ENCODE data around the gene CACNA1S.

Gene CACNA1S

DNA sequence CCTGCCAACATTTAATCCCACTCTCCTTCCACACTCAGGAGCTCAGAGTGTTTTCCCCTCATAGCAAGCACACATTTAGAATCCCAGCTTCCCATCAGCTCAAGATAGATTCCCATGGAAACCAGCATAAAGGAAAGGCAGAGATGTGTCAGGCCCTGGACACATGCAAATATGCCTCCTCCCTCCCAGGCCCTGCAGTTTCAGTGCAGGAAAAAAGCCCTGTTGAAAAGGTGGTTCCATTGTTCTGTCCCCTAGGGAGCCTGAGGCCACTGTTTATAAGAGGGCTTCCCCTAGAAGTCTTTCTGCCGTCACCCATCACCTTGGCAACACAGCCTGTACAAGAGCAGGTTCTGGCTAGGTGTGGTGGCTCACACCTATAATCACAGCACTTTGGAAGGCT lies 3.6 kb downstream of the CACNA1S start:
- no CpG with 5 or more reads among the region's 1 CpG for WGBS, 2 donors (ENCODE audit: extremely low coverage in 2 of 2, insufficient read length in 2 of 2, insufficient replicate concordance in 1 of 2)
- H2AFZ ChIP-seq (ENCODE audit: low read length), result no peak overlapping the region
- no peak overlapping the region for H2BK120ac ChIP-seq (ENCODE audit: low read depth, low read length)
- no peak overlapping the region for H2BK12ac ChIP-seq (ENCODE audit: low read length)
- no peak overlapping the region for H3K4me3 ChIP-seq (ENCODE audit: low read length in 2 of 2)
- no peak overlapping the region for H2AK5ac ChIP-seq (ENCODE audit: low read depth, low read length)
- no peak overlapping the region for H3K4ac ChIP-seq (ENCODE audit: low read length)
- H3K27ac ChIP-seq (replicated peaks; ENCODE audit: low read length), result no peak overlapping the region
- no peaks in the 10 kb centered on the region for H3K27me3 ChIP-seq (ENCODE audit: control insufficient read depth in 3 of 3, insufficient read depth in 3 of 3, low read depth in 1 of 3, low read length in 3 of 3)
- no peak overlapping the region for H3K18ac ChIP-seq (ENCODE audit: low read length)
- H3K4me2 ChIP-seq (ENCODE audit: insufficient read depth, low read length, poor library complexity, severe bottlenecking), result no peak overlapping the region
- H3K14ac ChIP-seq (ENCODE audit: low read length), result no peak overlapping the region
- H3K4me1 ChIP-seq (ENCODE audit: control insufficient read depth in 2 of 2, insufficient read depth in 1 of 2, low read depth in 1 of 2, low read length in 2 of 2), result peaks cover 16 to 29% of the 10 kb centered on the region in 2 donors
- no peak overlapping the region for H3K9ac ChIP-seq (ENCODE audit: low read depth, low read length, poor library complexity)
- DNase-seq (ENCODE audit: low spot score), result peak; percentile 50
- H3K9me3 ChIP-seq (replicated peaks in 1 of 2; ENCODE audit: control insufficient read depth in 2 of 2, insufficient read depth in 1 of 2, low read depth in 1 of 2, low read length in 2 of 2), result no peaks in the 10 kb centered on the region
- H4K91ac ChIP-seq (ENCODE audit: low read depth, low read length, poor library complexity), result no peak overlapping the region
- no peaks in the 10 kb centered on the region for H3K79me1 ChIP-seq (ENCODE audit: low read depth, low read length)
- H2BK15ac ChIP-seq (ENCODE audit: low read length), result no peak overlapping the region
- H2BK5ac ChIP-seq (ENCODE audit: low read length), result no peak overlapping the region
- no peak overlapping the region for H4K8ac ChIP-seq (ENCODE audit: low read depth, low read length)
- H3K36me3 ChIP-seq (replicated peaks in 1 of 2; ENCODE audit: control insufficient read depth in 2 of 2, insufficient read depth in 2 of 2, low read length in 2 of 2), result no peaks in the 10 kb centered on the region
- H3K23ac ChIP-seq (ENCODE audit: low read depth, low read length, poor library complexity), result no peak overlapping the region

DNA sequence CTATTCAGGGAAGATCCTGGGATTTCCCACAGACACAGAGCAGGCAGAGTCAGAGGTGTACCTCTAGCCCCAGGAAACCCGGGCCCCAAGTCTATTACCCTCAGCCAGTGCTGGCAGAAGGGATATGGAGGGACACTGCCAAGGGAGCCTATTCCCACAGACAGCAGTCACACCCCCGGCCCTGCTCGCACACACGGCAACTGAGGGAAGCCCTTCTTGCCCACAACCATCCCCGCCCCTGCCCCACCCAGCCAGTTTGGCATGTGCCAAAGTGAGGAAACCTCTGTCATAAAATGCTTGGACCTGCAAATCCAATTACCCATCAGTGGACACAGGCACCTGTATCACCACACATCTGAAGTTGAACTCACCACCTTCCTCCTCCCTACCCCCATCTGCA lies 6.5 kb downstream of the CACNA1S start:
- H2AFZ ChIP-seq (ENCODE audit: low read length), result no peak overlapping the region
- H3K4ac ChIP-seq (ENCODE audit: low read length), result no peak overlapping the region
- no peak overlapping the region for H2AK5ac ChIP-seq (ENCODE audit: low read depth, low read length)
- H2BK15ac ChIP-seq (ENCODE audit: low read length), result no peak overlapping the region
- no peaks in the 10 kb centered on the region for H3K36me3 ChIP-seq (replicated peaks in 1 of 2; ENCODE audit: control insufficient read depth in 2 of 2, insufficient read depth in 2 of 2, low read length in 2 of 2)
- WGBS, 2 donors (ENCODE audit: extremely low coverage in 2 of 2, insufficient read length in 2 of 2, insufficient replicate concordance in 1 of 2), result no CpG with 5 or more reads among the region's 5 CpGs
- H3K4me1 ChIP-seq (ENCODE audit: control insufficient read depth in 2 of 2, insufficient read depth in 1 of 2, low read depth in 1 of 2, low read length in 2 of 2), result peaks cover 11 to 25% of the 10 kb centered on the region in 2 donors
- no peaks in the 10 kb centered on the region for H3K27me3 ChIP-seq (ENCODE audit: control insufficient read depth in 3 of 3, insufficient read depth in 3 of 3, low read depth in 1 of 3, low read length in 3 of 3)
- H3K23ac ChIP-seq (ENCODE audit: low read depth, low read length, poor library complexity), result no peak overlapping the region
- no peak overlapping the region for H3K4me2 ChIP-seq (ENCODE audit: insufficient read depth, low read length, poor library complexity, severe bottlenecking)
- no peak overlapping the region for H2BK120ac ChIP-seq (ENCODE audit: low read depth, low read length)
- no peak overlapping the region for H4K8ac ChIP-seq (ENCODE audit: low read depth, low read length)
- no peak overlapping the region for H3K18ac ChIP-seq (ENCODE audit: low read length)
- H3K27ac ChIP-seq (replicated peaks; ENCODE audit: low read length), result no peak overlapping the region
- H2BK5ac ChIP-seq (ENCODE audit: low read length), result no peak overlapping the region
- no peak overlapping the region for H3K14ac ChIP-seq (ENCODE audit: low read length)
- H3K4me3 ChIP-seq (ENCODE audit: low read length in 2 of 2), result no peak overlapping the region
- no peak overlapping the region for H3K9ac ChIP-seq (ENCODE audit: low read depth, low read length, poor library complexity)
- no peaks in the 10 kb centered on the region for H3K79me1 ChIP-seq (ENCODE audit: low read depth, low read length)
- no peaks in the 10 kb centered on the region for H3K9me3 ChIP-seq (replicated peaks in 1 of 2; ENCODE audit: control insufficient read depth in 2 of 2, insufficient read depth in 1 of 2, low read depth in 1 of 2, low read length in 2 of 2)
- no peak for DNase-seq (ENCODE audit: low spot score)
- no peak overlapping the region for H2BK12ac ChIP-seq (ENCODE audit: low read length)
- H4K91ac ChIP-seq (ENCODE audit: low read depth, low read length, poor library complexity), result no peak overlapping the region

DNA sequence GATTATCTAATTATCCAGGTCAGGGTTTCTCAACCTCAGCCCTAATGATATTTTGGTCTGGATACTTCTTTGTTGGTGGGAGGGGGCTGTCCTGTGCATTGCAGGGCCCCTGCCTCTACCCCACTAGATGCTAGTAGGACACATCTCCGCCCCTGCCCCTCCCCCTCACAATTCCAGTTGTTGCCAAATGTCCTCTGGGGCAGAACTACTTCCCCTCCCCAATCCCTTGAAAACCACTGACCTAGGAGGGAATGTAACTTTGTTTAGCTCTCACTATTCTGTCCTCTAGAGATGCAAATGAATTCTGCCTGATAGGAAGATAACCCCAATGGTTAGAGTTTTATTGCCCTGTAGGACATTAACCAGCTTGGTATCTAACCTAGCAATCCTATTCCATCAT lies 8.1 kb downstream of the CACNA1S start:
- H4K8ac ChIP-seq (ENCODE audit: low read depth, low read length), result no peak overlapping the region
- H2AFZ ChIP-seq (ENCODE audit: low read length), result no peak overlapping the region
- no peak overlapping the region for H2BK5ac ChIP-seq (ENCODE audit: low read length)
- no peak overlapping the region for H2BK120ac ChIP-seq (ENCODE audit: low read depth, low read length)
- H3K36me3 ChIP-seq (replicated peaks in 1 of 2; ENCODE audit: control insufficient read depth in 2 of 2, insufficient read depth in 2 of 2, low read length in 2 of 2), result no peaks in the 10 kb centered on the region
- DNase-seq (ENCODE audit: low spot score), result no peak
- no CpG with 5 or more reads among the region's 1 CpG for WGBS, 2 donors (ENCODE audit: extremely low coverage in 2 of 2, insufficient read length in 2 of 2, insufficient replicate concordance in 1 of 2)
- H3K4ac ChIP-seq (ENCODE audit: low read length), result no peak overlapping the region
- H3K79me1 ChIP-seq (ENCODE audit: low read depth, low read length), result no peaks in the 10 kb centered on the region
- no peaks in the 10 kb centered on the region for H3K27me3 ChIP-seq (ENCODE audit: control insufficient read depth in 3 of 3, insufficient read depth in 3 of 3, low read depth in 1 of 3, low read length in 3 of 3)
- H3K9ac ChIP-seq (ENCODE audit: low read depth, low read length, poor library complexity), result no peak overlapping the region
- H4K91ac ChIP-seq (ENCODE audit: low read depth, low read length, poor library complexity), result no peak overlapping the region
- H3K4me3 ChIP-seq (ENCODE audit: low read length in 2 of 2), result no peak overlapping the region
- no peak overlapping the region for H3K27ac ChIP-seq (replicated peaks; ENCODE audit: low read length)
- H3K14ac ChIP-seq (ENCODE audit: low read length), result no peak overlapping the region
- H3K9me3 ChIP-seq (replicated peaks in 1 of 2; ENCODE audit: control insufficient read depth in 2 of 2, insufficient read depth in 1 of 2, low read depth in 1 of 2, low read length in 2 of 2), result no peaks in the 10 kb centered on the region
- no peak overlapping the region for H3K18ac ChIP-seq (ENCODE audit: low read length)
- peaks cover 21 to 35% of the 10 kb centered on the region in 2 donors for H3K4me1 ChIP-seq (ENCODE audit: control insufficient read depth in 2 of 2, insufficient read depth in 1 of 2, low read depth in 1 of 2, low read length in 2 of 2)
- no peak overlapping the region for H3K4me2 ChIP-seq (ENCODE audit: insufficient read depth, low read length, poor library complexity, severe bottlenecking)
- H3K23ac ChIP-seq (ENCODE audit: low read depth, low read length, poor library complexity), result no peak overlapping the region
- no peak overlapping the region for H2BK15ac ChIP-seq (ENCODE audit: low read length)
- no peak overlapping the region for H2AK5ac ChIP-seq (ENCODE audit: low read depth, low read length)
- H2BK12ac ChIP-seq (ENCODE audit: low read length), result no peak overlapping the region

DNA sequence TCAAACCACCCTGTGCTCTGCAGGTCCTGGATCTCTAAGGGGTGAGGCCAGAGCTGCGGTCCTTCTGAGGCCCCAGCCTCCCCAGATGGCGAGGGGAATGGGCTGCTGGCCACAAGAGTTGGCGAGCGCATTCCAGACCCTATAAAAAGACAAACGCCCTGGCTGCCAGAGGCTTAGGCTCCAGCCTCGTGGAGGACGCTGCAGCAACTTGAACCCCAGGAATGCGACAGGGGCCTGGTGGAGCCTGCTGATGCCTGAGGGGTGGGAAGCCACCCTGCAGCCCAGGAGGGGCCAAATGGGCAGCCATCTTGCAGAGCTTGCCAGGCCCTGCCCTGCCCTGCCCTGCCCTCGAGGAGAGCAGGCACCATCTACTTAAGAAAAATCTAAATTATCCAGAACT lies 8.6 kb downstream of the CACNA1S start:
- peaks cover 24 to 40% of the 10 kb centered on the region in 2 donors for H3K4me1 ChIP-seq (ENCODE audit: control insufficient read depth in 2 of 2, insufficient read depth in 1 of 2, low read depth in 1 of 2, low read length in 2 of 2)
- no peak overlapping the region for H4K8ac ChIP-seq (ENCODE audit: low read depth, low read length)
- no peak overlapping the region for H3K4me3 ChIP-seq (ENCODE audit: low read length in 2 of 2)
- H3K79me1 ChIP-seq (ENCODE audit: low read depth, low read length), result no peaks in the 10 kb centered on the region
- H4K91ac ChIP-seq (ENCODE audit: low read depth, low read length, poor library complexity), result no peak overlapping the region
- no peak overlapping the region for H2AFZ ChIP-seq (ENCODE audit: low read length)
- H3K36me3 ChIP-seq (replicated peaks in 1 of 2; ENCODE audit: control insufficient read depth in 2 of 2, insufficient read depth in 2 of 2, low read length in 2 of 2), result no peaks in the 10 kb centered on the region
- H2BK12ac ChIP-seq (ENCODE audit: low read length), result no peak overlapping the region
- H3K4ac ChIP-seq (ENCODE audit: low read length), result no peak overlapping the region
- H2AK5ac ChIP-seq (ENCODE audit: low read depth, low read length), result peak overlapping the region; percentile 24
- H3K14ac ChIP-seq (ENCODE audit: low read length), result no peak overlapping the region
- H3K27me3 ChIP-seq (ENCODE audit: control insufficient read depth in 3 of 3, insufficient read depth in 3 of 3, low read depth in 1 of 3, low read length in 3 of 3), result no peaks in the 10 kb centered on the region
- H2BK120ac ChIP-seq (ENCODE audit: low read depth, low read length), result no peak overlapping the region
- H3K9ac ChIP-seq (ENCODE audit: low read depth, low read length, poor library complexity), result no peak overlapping the region
- WGBS, 2 donors (ENCODE audit: extremely low coverage in 2 of 2, insufficient read length in 2 of 2, insufficient replicate concordance in 1 of 2), result no CpG with 5 or more reads among the region's 9 CpGs
- H2BK5ac ChIP-seq (ENCODE audit: low read length), result no peak overlapping the region
- no peak overlapping the region for H3K4me2 ChIP-seq (ENCODE audit: insufficient read depth, low read length, poor library complexity, severe bottlenecking)
- H3K23ac ChIP-seq (ENCODE audit: low read depth, low read length, poor library complexity), result no peak overlapping the region
- H3K9me3 ChIP-seq (replicated peaks in 1 of 2; ENCODE audit: control insufficient read depth in 2 of 2, insufficient read depth in 1 of 2, low read depth in 1 of 2, low read length in 2 of 2), result no peaks in the 10 kb centered on the region
- H3K27ac ChIP-seq (replicated peaks; ENCODE audit: low read length), result no peak overlapping the region
- peak overlapping the region; percentile 62 for H3K18ac ChIP-seq (ENCODE audit: low read length)
- no peak overlapping the region for H2BK15ac ChIP-seq (ENCODE audit: low read length)
- no peak for DNase-seq (ENCODE audit: low spot score)

Measured in neuronal stem cell (in vitro differentiated cells).